ENCODE results near the gene SMARCA4.
A peak's percentile ranks its signal among the peaks of the same experiment; 100 is the strongest.
"Not testable (repeated sequence)": the region's sequence is repeated elsewhere in the genome, so short reads cannot be mapped to it uniquely, and the experiment has no call there.

The SMARCA4 gene

DNA sequence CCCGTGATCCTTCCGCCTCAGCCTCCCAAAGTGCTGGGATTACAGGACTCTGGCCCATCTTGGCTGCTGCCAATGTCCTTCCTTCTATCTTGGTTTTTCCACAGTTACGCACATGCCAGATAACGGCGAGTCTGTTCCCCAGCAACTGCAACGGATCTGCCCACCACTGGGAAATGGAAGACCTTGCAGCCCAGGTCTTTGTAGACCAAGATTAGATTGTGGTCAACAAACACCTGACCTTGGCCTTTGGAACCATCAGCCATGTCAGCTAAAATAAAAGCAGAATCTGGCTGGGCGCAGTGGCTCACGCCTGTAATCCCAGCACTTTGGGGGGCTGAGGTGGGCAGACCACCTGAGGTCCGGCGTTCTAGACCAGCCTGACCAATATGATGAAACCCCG is 118.1 kb downstream of the SMARCA4 start:
- DNase-seq: no peak

DNA sequence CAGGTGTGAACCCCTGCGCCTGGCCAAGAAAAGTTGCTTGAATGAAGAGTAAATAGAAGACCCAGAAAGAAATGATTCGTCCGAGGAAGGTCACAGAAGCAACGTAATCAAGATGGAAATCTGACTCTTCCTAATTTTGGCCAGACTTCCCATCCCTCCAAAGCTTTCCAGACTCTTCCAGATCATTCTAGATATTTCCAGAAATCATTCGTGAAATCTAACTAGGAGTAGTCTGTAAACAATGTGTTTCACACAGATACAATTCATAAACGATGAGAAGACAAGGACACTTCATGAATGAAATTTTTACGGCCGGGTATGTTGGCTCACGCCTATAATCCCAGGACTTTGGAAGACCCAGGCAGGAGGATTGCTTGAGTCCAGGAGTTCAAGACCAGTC is 119.2 kb downstream of the SMARCA4 start:
- no peak for DNase-seq

DNA sequence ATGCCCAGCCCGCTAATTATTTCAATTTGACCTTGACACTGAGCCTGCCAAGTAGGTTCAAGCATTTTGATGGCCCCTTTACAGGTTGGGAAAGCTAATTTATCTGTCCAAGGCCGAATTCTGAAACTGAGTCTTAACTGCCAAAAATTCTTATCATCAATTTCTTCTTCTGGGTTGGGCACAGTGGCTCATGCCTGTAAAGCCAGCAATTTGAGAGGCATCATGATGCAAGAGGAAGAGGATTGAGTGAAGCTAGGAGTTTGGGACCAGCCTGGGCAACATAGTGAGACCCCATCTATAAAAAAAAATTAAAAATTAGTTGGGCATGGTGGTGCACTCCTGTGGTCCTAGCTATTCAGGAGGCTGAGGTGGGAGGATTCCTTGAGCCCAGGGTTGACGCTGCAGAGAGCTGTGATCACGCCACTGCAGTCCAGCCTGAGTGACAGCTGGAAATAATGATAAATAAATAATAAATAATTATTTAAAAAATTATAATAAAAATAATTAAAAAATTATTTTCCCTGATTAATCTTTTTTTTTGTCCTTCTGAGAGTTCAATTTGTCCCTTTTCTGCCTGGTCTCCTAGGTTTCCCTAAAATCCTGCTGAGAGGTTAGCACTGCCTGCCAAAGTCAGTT is 127.2 kb downstream of the SMARCA4 start:
- DNase-seq: no peak

DNA sequence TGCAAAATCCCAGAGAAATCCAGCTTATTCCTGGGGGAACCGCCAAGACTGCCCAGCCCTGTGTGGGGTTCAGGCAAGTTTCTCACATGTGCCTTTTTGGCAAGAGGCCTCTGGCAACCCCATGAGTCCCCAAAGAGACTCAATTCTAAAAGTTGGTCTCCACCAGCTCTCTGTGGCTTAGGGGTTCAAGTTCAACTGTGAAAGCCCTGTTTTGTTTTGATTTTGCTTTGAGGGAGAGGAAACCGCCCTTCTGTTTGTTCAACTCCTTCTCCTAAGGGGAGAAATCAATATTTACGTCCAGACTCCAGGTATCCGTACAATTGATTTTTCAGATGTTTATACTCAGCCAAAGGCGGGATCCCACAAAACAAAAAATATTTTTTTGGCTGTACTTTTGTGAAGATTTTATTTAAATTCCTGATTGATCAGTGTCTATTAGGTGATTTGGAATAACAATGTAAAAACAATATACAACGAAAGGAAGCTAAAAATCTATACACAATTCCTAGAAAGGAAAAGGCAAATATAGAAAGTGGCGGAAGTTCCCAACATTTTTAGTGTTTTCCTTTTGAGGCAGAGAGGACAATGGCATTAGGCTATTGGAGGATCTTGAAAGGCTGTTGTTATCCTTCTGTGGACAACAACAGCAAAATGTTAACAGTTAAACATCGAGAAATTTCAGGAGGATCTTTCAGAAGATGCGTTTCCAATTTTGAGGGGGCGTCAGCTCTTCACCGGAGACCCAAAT is 127.8 kb downstream of the SMARCA4 start:
- DNase-seq: no peak

DNA sequence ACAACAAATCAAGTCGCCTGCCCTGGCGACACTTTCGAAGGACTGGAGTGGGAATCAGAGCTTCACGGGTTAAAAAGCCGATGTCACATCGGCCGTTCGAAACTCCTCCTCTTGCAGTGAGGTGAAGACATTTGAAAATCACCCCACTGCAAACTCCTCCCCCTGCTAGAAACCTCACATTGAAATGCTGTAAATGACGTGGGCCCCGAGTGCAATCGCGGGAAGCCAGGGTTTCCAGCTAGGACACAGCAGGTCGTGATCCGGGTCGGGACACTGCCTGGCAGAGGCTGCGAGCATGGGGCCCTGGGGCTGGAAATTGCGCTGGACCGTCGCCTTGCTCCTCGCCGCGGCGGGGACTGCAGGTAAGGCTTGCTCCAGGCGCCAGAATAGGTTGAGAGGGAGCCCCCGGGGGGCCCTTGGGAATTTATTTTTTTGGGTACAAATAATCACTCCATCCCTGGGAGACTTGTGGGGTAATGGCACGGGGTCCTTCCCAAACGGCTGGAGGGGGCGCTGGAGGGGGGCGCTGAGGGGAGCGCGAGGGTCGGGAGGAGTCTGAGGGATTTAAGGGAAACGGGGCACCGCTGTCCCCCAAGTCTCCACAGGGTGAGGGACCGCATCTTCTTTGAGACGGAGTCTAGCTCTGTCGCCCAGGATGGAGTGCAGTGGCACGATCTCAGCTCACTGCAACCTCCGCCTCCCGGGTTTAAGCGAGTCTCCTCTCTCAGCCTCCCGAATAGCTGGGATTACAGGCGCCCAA is 128.6 kb downstream of the SMARCA4 start, which contains the start of gene LDLR:
Gene LDLR (plus strand): TSS at position 210 of the 760 bp plus-strand sequence. CDS start 86 bp downstream, at position 296.
- DNase-seq: peak; percentile 79

DNA sequence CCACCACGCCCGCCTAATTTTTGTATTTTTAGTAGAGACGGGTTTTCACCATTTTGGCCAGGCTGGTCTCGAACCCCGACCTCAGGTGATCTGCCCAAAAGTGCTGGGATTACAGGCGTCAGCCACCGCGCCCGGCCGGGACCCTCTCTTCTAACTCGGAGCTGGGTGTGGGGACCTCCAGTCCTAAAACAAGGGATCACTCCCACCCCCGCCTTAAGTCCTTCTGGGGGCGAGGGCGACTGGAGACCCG is 129.1 kb downstream of the SMARCA4 start:
- DNase-seq: not testable (repeated sequence)

DNA sequence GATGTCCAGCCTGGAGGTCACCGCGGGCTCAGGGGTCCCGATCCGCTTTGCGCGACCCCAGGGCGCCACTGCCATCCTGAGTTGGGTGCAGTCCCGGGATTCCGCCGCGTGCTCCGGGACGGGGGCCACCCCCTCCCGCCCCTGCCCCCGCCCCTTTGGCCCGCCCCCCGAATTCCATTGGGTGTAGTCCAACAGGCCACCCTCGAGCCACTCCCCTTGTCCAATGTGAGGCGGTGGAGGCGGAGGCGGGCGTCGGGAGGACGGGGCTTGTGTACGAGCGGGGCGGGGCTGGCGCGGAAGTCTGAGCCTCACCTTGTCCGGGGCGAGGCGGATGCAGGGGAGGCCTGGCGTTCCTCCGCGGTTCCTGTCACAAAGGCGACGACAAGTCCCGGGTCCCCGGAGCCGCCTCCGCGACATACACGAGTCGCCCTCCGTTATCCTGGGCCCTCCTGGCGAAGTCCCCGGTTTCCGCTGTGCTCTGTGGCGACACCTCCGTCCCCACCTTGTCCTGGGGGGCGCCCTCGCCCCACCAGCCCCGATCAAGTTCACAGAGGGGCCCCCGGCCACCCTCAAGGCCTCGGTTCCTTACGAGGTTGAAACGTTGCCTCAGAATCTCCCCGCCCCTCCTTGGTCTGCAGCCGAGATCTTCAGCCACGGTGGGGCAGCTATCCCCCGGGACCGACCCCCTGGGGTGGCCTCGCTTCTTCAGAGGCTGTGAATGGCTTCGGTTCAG is 129.6 kb downstream of the SMARCA4 start:
- DNase-seq: peak; percentile 88

DNA sequence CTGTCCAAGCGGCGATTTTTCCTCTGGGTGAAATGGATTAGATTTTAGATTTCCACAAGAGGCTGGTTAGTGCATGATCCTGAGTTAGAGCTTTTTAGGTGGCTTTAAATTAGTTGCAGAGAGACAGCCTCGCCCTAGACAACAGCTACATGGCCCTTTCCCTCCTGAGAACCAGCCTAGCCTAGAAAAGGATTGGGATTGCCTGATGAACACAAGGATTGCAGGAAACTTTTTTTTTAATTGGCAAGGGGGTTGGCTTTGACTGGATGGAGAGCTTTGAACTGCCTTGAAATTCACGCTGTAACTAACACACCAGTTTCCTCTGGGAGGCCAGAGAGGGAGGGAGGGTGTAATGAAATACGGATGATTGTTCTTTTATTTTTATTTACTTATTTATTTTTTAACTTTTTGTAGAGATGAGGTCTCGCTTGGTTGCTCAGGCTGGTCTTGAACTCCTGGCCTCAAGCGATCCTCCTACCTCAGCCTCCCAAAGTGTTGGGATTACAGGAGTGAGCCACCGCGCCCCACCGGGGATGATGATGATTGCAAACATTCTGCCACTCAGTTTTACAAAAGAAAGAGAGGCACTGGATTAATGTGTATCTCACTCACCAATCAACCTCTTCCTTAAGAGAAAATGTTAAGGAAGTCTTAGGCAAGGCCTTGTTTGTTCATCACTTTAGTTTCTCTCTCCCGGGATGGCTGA is 130.3 kb downstream of the SMARCA4 start:
- DNase-seq: no peak

DNA sequence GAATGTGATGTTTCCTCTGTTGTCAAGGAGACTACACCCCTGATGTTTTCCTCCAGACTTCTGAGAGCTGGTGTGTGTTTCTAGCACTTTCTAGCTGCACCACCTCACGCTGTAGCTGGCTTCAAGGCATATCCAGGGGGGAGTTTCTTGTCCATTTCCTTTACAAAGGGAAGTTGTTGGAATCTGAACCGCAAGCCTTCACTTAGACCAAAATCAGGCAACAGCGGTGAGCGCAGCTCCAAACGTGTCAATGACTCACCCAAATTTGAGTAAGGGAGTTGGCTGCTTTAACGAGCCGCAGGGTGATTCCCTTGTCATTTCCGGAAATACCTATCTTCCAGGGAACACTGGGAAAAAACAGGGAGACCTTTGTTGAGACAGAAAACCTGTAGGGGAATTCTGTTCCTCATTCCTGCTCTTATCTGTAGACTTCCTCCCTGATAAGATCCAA is 130.9 kb downstream of the SMARCA4 start:
- no peak for DNase-seq

DNA sequence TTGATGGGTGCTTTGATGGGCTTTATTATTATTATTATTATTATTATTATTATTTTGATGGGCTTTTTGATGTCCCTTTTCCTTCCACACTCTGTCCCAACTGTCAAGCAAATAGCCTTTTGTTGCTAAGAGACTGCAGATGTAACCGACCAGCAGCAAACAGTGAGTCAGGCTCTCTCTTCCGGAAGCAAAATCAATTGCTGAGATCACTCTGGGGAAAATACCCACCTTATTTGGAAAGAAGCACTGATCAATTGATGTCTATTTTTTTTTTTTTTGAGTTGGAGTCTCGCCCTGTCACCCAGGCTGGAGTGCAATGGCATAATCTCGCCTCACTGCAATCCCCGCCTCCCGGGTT is 131.3 kb downstream of the SMARCA4 start:
- DNase-seq: no peak

DNA sequence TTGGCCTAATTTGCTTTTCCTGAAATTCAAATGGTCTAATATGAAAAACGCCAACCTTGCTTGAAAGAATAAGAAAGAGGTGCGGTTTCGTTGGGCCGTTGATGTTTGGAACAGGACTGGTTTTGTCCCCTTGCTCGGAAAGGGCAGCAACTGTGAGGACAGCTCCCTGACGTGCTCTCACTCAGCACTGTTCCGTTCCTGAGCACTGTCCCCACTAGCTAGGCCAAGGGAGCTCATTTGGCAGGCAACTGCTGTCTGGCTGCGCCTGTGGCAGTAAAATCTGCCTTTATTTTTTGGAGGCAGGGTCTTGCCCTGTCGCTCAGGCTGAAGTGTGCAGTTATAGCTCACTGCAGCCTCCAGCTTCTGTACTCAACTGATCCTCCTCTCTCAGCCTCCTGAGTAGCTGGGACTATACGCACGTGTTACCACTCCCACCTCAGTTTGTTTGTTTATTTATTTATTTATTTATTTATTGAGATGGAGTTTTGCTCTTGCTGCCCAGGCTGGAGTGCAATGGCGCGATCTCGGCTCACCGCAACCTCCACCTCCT is 132.9 kb downstream of the SMARCA4 start:
- no peak for DNase-seq

DNA sequence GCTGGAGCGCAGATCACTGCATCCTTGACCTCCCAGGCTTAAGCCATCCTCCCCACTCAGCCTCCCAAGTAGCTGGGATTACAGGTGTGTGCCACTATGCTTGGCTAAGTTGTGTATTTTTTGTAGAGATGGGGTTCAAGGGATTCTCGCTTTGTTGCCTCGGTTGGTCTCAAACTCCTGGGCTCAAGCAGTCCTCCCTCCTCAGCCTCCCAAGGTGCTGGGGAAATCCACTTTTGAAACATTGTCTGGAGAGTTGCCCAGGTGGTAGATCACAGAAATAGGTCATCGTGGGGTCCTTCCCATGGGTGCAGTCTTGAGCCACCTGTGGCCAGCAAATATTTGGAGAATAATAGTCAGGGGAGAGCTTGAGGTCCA is 133.7 kb downstream of the SMARCA4 start:
- no peak for DNase-seq

DNA sequence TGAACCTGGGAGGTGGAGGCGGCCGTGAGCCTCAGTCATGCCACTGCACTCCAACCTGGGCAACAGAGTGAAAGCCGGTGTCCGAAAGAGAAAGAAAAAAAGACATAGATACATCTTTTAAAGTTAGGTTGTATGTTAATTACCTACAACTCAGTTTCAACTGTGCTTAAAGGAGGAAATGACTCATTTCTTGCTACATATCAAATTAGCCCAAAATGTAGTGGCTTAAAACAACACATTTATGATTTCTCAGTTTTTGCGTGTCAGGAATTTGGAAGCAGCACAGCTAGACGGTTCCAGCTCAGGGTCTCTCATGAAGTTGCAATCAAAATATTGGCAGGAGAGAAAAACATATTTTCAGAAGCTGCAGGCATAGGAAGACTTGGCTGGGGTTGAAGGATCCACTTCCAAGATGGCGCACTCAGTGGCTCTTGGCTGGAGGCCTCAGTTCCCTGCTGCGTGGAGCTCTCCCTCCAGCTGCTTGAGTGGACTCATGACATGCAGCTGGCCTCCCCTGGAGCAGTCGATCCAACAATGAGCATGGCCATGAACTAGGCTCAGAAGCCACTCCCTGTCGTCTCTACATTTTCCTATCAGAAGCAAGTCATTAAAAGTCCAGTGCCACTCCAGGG is 135.5 kb downstream of the SMARCA4 start:
- no peak for DNase-seq

DNA sequence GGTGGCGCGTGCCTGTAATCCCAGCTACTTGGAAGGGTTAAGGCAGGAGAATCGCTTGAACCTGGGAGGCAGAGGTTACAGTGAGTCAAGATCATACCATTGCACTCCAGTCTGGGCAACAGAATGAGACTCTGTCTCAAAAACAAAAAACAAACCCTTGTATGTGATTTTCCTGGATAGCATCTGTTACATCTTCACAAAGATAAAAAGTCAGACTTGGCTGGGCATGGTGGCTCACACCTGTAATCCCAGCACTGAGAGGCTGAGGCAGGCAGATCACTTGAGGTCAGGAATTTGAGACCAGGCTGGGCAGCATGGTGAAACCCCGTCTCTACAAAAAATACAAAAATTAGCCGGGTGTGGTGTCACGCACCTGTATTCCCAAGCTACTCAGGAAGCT is 136.5 kb downstream of the SMARCA4 start:
- DNase-seq: not testable (repeated sequence)

DNA sequence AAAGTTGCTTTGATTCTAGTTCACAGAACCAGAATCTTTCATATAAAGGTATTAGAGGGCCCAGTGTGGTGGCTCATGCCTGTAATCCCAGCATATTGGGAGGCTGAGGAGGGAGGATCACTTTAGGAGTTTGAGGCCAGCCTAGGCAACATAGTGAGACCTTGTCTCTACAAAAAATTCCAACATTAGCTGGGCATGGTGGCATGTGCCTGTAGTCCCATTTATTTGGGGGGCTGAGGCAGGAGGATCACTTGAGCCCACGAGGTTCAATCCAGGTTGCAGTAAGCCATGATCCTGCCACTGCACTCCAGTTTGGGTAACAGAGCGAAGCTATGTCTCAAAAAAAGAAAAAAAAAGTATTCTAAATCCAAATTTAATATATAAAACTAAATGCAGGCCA is 137.5 kb downstream of the SMARCA4 start:
- no peak for DNase-seq

DNA sequence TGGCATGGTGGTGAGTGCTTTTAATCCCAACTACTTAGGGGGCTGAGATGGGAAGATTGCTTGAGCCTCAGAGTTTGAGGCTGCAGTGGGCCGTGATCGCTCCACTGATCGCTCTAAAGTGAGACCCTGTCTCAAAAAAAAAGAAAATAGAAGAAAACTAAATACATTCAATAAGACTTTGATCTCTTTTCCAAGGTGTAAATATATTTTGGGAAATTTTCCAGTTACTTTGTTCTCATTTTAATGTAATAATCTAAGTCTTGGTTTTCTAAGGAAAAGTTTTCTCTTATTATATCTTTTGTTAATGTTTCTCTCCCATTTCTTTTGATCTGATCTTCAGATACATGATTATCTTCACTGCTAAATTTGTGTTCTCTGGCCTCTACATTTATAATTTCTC is 138.0 kb downstream of the SMARCA4 start:
- DNase-seq: no peak

DNA sequence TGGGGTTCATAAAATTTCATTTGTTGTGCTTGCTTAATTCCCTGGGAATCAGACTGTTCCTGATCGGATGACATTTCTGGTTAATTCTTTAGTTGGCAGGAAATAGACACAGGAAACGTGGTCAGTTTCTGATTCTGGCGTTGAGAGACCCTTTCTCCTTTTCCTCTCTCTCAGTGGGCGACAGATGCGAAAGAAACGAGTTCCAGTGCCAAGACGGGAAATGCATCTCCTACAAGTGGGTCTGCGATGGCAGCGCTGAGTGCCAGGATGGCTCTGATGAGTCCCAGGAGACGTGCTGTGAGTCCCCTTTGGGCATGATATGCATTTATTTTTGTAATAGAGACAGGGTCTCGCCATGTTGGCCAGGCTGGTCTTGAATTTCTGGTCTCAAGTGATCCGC is 139.2 kb downstream of the SMARCA4 start:
- DNase-seq: no peak

DNA sequence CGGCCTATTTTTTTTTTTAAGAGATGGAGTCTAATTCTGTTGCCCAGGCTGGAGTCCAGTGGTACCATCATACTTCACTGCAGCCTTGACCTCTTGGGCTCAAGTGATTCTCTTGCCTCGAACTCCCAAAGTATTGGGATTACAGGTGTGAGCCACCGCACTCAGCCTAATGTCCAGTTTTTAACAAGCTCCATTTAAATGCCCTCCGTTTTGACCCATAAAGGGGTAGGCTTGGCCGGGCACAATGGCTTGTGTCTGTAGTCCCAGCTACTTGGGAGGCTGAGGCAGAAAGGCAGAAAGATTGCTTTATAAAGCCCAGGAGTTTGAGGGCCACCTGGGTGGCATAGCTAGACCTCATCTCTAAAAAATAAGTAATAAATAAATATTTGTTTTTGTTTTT is 140.2 kb downstream of the SMARCA4 start:
- no peak for DNase-seq

DNA sequence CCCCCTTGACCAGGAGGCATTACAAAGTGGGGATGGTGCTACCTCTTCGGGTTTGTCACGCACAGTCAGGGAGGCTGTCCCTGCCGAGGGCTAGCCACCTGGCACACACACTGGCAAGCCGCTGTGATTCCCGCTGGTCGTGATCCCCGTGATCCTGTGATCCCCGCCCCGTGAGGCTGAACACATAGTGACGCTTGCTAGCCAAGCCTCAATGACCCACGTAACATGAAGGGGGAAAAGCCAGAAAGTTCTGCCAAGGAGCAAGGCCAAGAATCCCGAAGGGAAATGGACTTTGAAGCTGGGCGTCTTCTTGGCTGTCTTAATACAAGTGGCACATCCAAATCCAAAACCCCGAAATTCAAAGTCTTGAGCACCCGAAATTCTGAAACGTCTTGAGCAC is 142.1 kb downstream of the SMARCA4 start:
- DNase-seq: no peak

DNA sequence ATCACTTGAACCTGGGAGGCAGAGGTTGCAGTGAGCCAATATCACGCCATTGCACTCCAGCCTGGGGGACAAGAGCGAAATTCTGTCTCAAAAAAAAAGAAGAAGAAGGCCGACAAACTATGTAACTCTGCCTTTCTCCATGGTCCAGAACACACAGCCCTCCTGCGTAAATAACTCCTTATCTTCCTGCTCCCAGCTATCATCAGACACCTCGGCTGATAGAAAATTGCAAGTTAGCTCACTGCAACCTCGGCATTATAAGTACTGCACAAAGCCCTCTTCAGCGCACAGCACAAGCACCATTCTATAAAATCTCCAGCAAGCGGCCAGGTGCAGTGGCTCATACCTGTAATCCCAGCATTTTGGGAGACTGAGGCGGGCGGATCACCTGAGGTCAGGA is 142.8 kb downstream of the SMARCA4 start:
- DNase-seq: not testable (repeated sequence)

DNA sequence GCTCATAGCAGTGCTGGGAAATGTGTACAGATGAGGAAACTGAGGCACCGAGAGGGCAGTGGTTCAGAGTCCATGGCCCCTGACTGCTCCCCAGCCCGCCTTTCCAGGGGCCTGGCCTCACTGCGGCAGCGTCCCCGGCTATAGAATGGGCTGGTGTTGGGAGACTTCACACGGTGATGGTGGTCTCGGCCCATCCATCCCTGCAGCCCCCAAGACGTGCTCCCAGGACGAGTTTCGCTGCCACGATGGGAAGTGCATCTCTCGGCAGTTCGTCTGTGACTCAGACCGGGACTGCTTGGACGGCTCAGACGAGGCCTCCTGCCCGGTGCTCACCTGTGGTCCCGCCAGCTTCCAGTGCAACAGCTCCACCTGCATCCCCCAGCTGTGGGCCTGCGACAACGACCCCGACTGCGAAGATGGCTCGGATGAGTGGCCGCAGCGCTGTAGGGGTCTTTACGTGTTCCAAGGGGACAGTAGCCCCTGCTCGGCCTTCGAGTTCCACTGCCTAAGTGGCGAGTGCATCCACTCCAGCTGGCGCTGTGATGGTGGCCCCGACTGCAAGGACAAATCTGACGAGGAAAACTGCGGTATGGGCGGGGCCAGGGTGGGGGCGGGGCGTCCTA is 144.3 kb downstream of the SMARCA4 start:
- no peak for DNase-seq

DNA sequence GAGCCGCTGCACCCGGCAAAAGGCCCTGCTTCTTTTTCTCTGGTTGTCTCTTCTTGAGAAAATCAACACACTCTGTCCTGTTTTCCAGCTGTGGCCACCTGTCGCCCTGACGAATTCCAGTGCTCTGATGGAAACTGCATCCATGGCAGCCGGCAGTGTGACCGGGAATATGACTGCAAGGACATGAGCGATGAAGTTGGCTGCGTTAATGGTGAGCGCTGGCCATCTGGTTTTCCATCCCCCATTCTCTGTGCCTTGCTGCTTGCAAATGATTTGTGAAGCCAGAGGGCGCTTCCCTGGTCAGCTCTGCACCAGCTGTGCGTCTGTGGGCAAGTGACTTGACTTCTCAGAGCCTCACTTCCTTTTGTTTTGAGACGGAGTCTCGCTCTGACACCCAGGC is 145.6 kb downstream of the SMARCA4 start:
- no peak for DNase-seq
